ENCODE measurements around the gene PPT1. TPM values are rescaled to one million over a fixed set of nuclear protein-coding genes. Genes with fewer than 3 reads are reported as not detected.
A peak's percentile ranks its signal among the peaks of the same experiment; 100 is the strongest.

Gene PPT1
- total and polyA plus RNA-seq, 2 of the 4 experiments (the other 2 are of a cell fraction): 22.7 to 55.4 TPM

DNA sequence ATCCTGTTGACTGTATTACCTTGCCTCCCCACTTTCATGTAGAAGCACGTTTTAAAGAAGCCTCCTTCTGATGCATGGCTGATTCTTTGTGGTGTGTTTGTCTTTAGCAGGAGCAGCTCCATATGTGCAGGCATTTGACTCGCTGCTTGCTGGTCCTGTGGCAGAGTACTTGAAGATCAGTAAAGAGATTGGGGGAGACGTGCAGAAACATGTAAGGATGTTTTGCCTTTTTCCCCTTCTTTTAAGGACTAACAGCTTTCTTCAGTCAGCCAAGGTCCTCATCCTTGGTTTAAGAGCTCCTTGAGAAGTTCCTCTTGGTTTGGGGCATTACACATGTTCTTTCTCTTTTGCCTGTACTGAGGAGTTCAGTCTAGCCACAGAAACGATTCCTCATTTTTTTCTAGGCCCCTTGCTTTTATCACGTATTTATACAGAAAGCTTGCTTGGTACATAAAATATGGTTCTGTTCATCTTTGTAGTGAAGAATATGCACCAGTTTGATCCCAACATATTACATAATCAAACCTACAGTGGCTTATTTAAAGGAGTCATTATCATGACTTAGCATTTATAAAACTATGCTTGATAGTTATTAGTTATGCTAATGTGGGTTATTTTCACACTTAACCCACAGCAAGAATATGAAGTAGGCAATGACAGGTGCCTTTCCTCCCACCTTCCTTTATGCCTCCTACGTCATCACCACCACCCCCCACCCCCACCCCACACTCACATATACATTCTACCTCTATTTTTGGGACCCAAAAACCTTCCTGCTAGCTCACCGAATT lies 36.9 kb downstream of the PPT1 start:
- Histone ChIP-seq H3K23ac (ENCODE audit: low read depth, low read length) (0 out of 2 replicates have a peak overlapping the region, but pooled peaks have one; percentile 8), H4K8ac (ENCODE audit: low read depth in 2 of 2, low read length in 2 of 2) (no peak overlapping the region), H4K5ac (ENCODE audit: low read depth, low read length) (no peak overlapping the region), H2AFZ (replicated peaks; ENCODE audit: low read length, poor library complexity) (no peak overlapping the region), H2BK120ac (ENCODE audit: low read depth, low read length) (peak overlapping the region; percentile 34), H3K56ac (ENCODE audit: extremely low read depth, insufficient read depth, low read length) (no peak overlapping the region), H3K9me1 (ENCODE audit: insufficient read depth, low read length) (peaks cover 13% of the 10 kb centered on the region), H3K18ac (ENCODE audit: low read depth, low read length) (no peak overlapping the region; the same call in 1 of the 2 replicates), H3K4me2 (ENCODE audit: low read depth, low read length) (no peak overlapping the region), H2BK15ac (ENCODE audit: low read depth, low read length) (no peak overlapping the region), H3K14ac (replicated peaks; ENCODE audit: low read depth, low read length) (0 out of 2 replicates have a peak overlapping the region, but pooled peaks have one; percentile 35), H3K27ac (ENCODE audit: insufficient read depth, low read length) (no peak overlapping the region), H2AK9ac (replicated peaks; ENCODE audit: low read depth, low read length, poor library complexity) (peak overlapping the region; percentile 37), H4K20me1 (ENCODE audit: insufficient read depth, low read length) (peaks cover 75% of the 10 kb centered on the region), H3K4me1 (ENCODE audit: control insufficient read depth, insufficient read depth, low read length) (peaks cover 9% of the 10 kb centered on the region), H3K4me3 (ENCODE audit: insufficient read depth, low read depth, low read length) (no peak overlapping the region), H4K91ac (ENCODE audit: insufficient read depth, low read depth, low read length) (no peak overlapping the region), H3K36me3 (ENCODE audit: control insufficient read depth, insufficient read depth, low read length) (peaks cover 50% of the 10 kb centered on the region), H3K9me3 (ENCODE audit: control insufficient read depth, insufficient read depth, low read length) (no peaks in the 10 kb centered on the region), H3K27me3 (ENCODE audit: control insufficient read depth, insufficient read depth, low read length) (no peaks in the 10 kb centered on the region), H2BK20ac (ENCODE audit: low read depth, low read length) (peak overlapping the region; percentile 23; the same call in 1 of the 2 replicates), H3K4ac (ENCODE audit: low read depth, low read length) (0 out of 2 replicates have a peak overlapping the region, but pooled peaks have one; percentile 35), H3K79me1 (ENCODE audit: low read depth in 1 of 2, low read length in 2 of 2) (peaks cover 35 to 84% of the 10 kb centered on the region in 2 experiments), H3K9ac (ENCODE audit: low read depth, low read length) (no peak overlapping the region), H2AK5ac (ENCODE audit: low read depth, low read length) (peak overlapping the region; percentile 56; the same call in 1 of the 2 replicates), H2BK5ac (ENCODE audit: low read depth, low read length, poor library complexity, severe bottlenecking) (peak overlapping the region; percentile 42)
- ChIA-PET POLR2A (ENCODE audit: unreplicated experiment) (no interaction called here), CTCF (no interaction called here)
- no peak; the same call in 1 of the 2 replicates for ATAC-seq (ENCODE audit: low read depth)
- dilution Hi-C loops (cut with HindIII; ENCODE audit: low sequenced_read_pairs, unreplicated experiment): no loop called here
- intact Hi-C loops (cut with micrococcal nuclease): no loop called here
- in situ Hi-C loops (cut with MboI; ENCODE audit: low sequenced_read_pairs): no loop called here
- no peak for DNase-seq
- BruUV-seq (replicated peaks): no TSS peak
- 67 to 100% methylated on average over 1 of the region's 7 CpGs for WGBS, 2 experiments (ENCODE audit: extremely low coverage in 2 of 2, insufficient read length in 1 of 2)
- no peak for TF ChIP-seq RAD21 (IDR thresholded peaks at IDR 0.05; ENCODE audit: low read length)
- no peak for TF ChIP-seq CHD1 (IDR thresholded peaks at IDR 0.05; ENCODE audit: low read depth, low read length)
- TF ChIP-seq MAFK (IDR thresholded peaks at IDR 0.05; ENCODE audit: low read depth, low read length): no peak
- no peak for TF ChIP-seq MAZ (IDR thresholded peaks at IDR 0.05; ENCODE audit: borderline replicate concordance, low read depth, low read length)
- no peak for TF ChIP-seq SMC3 (IDR thresholded peaks at IDR 0.05; ENCODE audit: low read depth, low read length)
- TF ChIP-seq POLR2A (IDR thresholded peaks at IDR 0.05; ENCODE audit: low read depth, low read length): no peak
- no peak for TF ChIP-seq CEBPB (IDR thresholded peaks at IDR 0.05; ENCODE audit: low read depth, low read length)
- no peak for TF ChIP-seq NFE2L2 (IDR thresholded peaks at IDR 0.05; ENCODE audit: low read depth, low read length)
- TF ChIP-seq BHLHE40 (IDR thresholded peaks at IDR 0.05; ENCODE audit: low read depth, low read length): no peak
- no peak for TF ChIP-seq USF2 (IDR thresholded peaks at IDR 0.05; ENCODE audit: low read depth, low read length)
- TF ChIP-seq CTCF (conservative IDR thresholded peaks at IDR 0.05; ENCODE audit: low read depth, low read length): no peak
- TF ChIP-seq, protein P1, sequence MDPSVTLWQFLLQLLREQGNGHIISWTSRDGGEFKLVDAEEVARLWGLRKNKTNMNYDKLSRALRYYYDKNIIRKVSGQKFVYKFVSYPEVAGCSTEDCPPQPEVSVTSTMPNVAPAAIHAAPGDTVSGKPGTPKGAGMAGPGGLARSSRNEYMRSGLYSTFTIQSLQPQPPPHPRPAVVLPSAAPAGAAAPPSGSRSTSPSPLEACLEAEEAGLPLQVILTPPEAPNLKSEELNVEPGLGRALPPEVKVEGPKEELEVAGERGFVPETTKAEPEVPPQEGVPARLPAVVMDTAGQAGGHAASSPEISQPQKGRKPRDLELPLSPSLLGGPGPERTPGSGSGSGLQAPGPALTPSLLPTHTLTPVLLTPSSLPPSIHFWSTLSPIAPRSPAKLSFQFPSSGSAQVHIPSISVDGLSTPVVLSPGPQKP (IDR thresholded peaks at IDR 0.05; ENCODE audit: borderline replicate concordance, low read depth, low read length): no peak
- no peak for TF ChIP-seq MXI1 (IDR thresholded peaks at IDR 0.05; ENCODE audit: borderline replicate concordance, low read depth, low read length)
- TF ChIP-seq RCOR1 (IDR thresholded peaks at IDR 0.05; ENCODE audit: insufficient replicate concordance, low read length): no peak
- TF ChIP-seq FOS (IDR thresholded peaks at IDR 0.05; ENCODE audit: low read depth, low read length): no peak
